Omental fat pad (tissue), 4 donors: ENCODE measurements around the gene GRM7. TPM values are rescaled to one million over a fixed set of nuclear protein-coding genes. Genes with fewer than 3 reads are reported as not detected.

ENCODE experiments used
- ATAC-seq: fragments of 150-250 bp; one replicate; pipeline ENCODE4 v1.9.1; 2016; ENCODE audit warnings: mild to moderate bottlenecking, moderate library complexity; ENCODE audit not compliant: low FRiP score
- DNase-seq: peaks from one replicate; pipeline ENCODE4 v3.0.0-alpha.2; 2019; ENCODE audit warnings: low spot score
- CTCF ChIP-seq, 3 donors: fragments of 450-650 bp; IDR thresholded peaks; one replicate each; pipeline ENCODE4 v1.5.1; 2016 to 2017; ENCODE audit warnings: antibody characterized with exemption in 3 of 3, mild to moderate bottlenecking in 3 of 3, moderate library complexity in 2 of 3
- total RNA-seq, 4 donors: library from RNA; depleted of rRNA; stranded (reverse); fragments of >200 nt; gene quantifications; one replicate each; pipeline ENCODE4 v1.1.0, GENCODE V29; 2016

Gene GRM7
- total RNA-seq, 4 donors from 2014 or later, result 0.12 to 0.82 (median 0.28) TPM; not detected in 1

- no peak for DNase-seq
- no peak for TF ChIP-seq CTCF (IDR thresholded peaks at IDR 0.05)
- ATAC-seq, result no peak
Observed at GRCh38 chr3:7456386-7456785, 595.5 kb downstream of the GRM7 start.

- ATAC-seq (no peak), DNase-seq (no peak)
- TF ChIP-seq CTCF (IDR thresholded peaks at IDR 0.05), result no peak
Observed at GRCh38 chr3:7461202-7461825, 600.4 kb downstream of the GRM7 start.

- ATAC-seq (no peak), DNase-seq (no peak)
- no peak for TF ChIP-seq CTCF (IDR thresholded peaks at IDR 0.05)
Observed at GRCh38 chr3:7469866-7470265, 609.0 kb downstream of the GRM7 start.

GRCh38 chr3:7484636-7485035 is 623.7 kb downstream of the GRM7 start:
- no peak for ATAC-seq
- TF ChIP-seq CTCF (IDR thresholded peaks at IDR 0.05), result no peak
- no peak for DNase-seq

- DNase-seq, result no peak
- no peak for TF ChIP-seq CTCF (IDR thresholded peaks at IDR 0.05)
- ATAC-seq, result no peak
Observed at GRCh38 chr3:7487763-7488162, 626.8 kb downstream of the GRM7 start.

- no peak for ATAC-seq
Observed at GRCh38 chr3:7489417-7489816, 628.5 kb downstream of the GRM7 start.

More at GRCh38 chr3:7489417-7489816, 628.5 kb downstream of the GRM7 start:
- DNase-seq, result no peak
- no peak for TF ChIP-seq CTCF (IDR thresholded peaks at IDR 0.05)
